NCI-H2029 (cell line): Measurements from ENCODE around the gene GPR89B.
"Not testable (repeated sequence)": the region's sequence is repeated elsewhere in the genome, so short reads cannot be mapped to it uniquely, and the experiment has no call there.

ENCODE experiments used
- DNase-seq: peaks from one replicate; lab custom pipeline; 2025; lab: John Stamatoyannopoulos, UW

GPR89B gene

DNA sequence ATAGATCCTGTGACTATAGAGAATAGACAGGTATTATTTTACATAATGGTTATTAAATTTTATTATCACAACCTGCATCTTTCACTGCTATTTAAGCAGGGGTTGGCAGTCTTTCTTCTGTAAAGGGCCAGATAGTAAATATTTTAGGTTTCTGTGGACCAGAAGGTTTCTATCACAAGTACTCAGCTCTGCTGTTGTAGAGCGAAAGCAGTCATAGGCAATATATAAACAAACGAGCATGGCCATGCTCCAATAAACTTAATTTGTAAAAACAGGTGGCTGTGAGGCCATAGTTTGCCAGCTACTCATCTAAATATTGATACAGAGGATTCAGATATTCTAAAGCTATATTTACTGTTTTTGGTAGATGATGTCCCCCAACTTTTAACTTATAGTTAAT is 12.2 kb downstream of the GPR89B start:
- DNase-seq, result not testable (repeated sequence)

DNA sequence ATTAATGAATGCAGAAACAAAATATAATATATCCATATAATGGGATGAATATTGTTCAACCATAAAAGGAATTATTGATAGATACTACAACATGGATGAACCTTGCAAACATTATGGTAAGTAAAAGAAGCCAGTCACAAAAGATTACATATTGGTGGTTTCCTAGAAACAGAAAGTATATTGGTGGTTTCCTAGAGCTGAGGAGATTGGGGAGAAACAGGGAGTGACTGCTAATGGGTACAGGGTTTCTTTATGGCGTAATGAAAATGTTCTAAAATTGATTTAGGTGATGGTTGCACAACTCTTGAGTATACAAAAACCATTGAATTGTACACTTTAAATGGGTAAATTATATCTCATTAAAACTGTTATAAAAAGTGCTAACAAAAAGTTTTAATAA is 14.3 kb downstream of the GPR89B start:
- DNase-seq, result not testable (repeated sequence)

- not testable (repeated sequence) for DNase-seq
Measured at GRCh38 chr1:147949517-147949916, 21.3 kb downstream of the GPR89B start.

GRCh38 chr1:147958906-147959305 is 30.7 kb downstream of the GPR89B start:
- DNase-seq, result not testable (repeated sequence)

GRCh38 chr1:147959680-147960079 is 31.5 kb downstream of the GPR89B start:
- DNase-seq, result not testable (repeated sequence)

GRCh38 chr1:147964575-147964974 is 36.4 kb downstream of the GPR89B start:
- DNase-seq, result not testable (repeated sequence)

DNA sequence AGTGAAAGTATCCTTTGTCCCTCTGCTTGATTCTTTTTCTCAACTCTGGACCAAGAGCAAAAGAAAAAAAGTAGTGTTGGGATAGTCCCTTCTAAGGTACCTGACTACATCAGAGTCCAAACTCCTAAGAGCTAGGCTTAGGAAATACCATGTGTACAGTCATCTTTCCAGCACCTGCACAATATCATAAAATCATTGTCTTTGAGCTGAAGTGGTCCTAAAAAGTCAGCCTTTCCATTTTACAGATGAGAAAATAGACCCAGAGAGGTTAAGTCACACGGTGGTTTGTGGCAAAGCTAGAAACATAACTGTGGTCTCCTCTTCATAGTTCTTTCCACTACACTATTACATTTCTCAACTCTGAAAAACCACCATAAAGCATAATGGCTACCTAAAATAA is 38.4 kb downstream of the GPR89B start:
- not testable (repeated sequence) for DNase-seq

DNA sequence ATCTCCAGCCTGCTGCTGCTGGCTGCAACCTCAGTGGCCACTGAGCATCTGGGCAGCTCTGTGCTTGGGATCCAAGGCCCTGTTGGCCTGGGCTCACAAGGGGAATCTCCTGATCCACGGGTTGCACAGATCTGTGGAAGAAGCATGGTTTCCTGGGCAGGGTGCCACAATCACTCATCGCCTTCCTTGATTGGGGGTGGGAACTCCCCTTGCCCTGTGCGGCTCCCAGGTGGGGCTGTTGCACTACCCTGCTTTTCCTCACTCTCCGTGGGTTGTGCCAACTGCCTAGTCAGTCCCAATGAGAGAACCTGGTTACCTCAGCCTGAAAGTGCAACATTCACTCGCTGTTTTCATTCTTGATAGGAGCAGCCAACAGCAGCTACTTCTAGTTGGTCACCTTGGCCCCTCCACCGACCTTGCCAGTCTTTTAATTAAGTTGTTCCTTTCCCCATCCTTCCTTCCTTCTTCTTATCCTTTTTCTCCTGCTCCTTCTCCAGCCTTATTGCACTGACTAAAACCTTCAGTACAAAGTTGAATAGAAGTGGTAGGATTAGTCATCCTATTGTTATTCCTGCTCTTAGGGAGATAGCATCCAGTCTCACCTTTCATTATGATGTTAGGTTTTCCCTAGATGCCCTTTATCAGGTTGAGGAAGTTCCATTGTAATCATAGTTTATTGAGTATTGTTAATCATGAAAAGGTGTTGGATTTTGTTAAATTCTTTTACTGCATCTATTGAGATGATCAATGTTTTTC is 50.9 kb downstream of the GPR89B start:
- not testable (repeated sequence) for DNase-seq

DNA sequence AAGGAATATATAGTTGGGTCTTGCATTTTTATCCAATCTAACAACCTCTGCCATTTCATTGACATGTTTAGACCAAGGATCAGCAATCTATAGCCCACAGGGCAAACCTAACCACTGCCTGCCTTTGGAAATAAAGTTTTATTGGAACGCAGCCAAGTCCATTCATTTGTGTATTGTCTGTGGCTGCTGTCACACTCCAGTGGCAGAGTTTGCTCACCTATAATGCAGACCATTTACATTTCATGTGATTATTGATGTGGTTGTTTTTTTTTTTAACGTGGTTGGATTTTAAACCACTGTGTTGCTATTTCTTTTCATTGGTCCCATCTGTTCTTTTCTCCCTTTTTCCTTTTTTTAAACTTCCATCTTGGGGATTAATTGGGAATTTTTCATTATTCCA is 57.2 kb downstream of the GPR89B start:
- not testable (repeated sequence) for DNase-seq

DNA sequence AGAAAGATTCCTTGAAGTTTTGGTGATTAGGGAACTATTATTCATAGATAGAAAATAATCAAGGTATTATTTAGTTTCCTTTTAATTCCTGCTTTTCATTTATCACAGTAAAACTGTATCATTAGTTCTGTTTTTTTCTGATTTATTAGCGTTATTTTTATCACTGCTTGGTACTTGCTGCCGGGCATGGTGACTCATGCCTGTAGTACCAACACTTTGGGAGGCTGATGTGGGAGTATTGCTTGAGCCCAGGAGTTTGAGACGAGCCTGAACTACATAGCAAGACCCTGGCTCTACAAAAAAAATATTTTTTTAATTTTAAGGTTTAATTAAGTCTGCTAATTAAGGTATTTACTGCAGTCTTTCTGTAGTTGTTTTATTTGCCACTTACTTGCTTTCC is 59.7 kb downstream of the GPR89B start:
- not testable (repeated sequence) for DNase-seq

DNA sequence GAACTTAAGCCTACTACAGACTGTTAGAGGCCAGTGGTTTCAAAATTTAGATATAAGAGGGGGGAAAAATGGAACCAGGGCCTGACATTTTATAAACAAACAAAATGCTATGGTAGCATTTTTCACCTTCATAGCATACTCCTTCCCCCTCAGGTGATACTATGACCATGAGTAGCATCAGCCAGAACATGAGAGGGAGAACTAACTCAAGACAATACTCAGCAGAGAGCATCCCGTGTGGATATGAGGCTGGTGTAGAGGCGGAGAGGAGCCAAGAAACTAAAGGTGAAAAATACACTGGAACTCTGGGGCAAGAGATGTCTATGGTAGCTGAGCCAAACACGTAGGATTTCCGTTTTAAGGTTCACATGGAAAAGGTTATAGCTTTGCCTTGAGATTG is 64.7 kb downstream of the GPR89B start:
- not testable (repeated sequence) for DNase-seq

- DNase-seq, result not testable (repeated sequence)
Measured at GRCh38 chr1:147993400-147993799, 65.2 kb downstream of the GPR89B start.

DNA sequence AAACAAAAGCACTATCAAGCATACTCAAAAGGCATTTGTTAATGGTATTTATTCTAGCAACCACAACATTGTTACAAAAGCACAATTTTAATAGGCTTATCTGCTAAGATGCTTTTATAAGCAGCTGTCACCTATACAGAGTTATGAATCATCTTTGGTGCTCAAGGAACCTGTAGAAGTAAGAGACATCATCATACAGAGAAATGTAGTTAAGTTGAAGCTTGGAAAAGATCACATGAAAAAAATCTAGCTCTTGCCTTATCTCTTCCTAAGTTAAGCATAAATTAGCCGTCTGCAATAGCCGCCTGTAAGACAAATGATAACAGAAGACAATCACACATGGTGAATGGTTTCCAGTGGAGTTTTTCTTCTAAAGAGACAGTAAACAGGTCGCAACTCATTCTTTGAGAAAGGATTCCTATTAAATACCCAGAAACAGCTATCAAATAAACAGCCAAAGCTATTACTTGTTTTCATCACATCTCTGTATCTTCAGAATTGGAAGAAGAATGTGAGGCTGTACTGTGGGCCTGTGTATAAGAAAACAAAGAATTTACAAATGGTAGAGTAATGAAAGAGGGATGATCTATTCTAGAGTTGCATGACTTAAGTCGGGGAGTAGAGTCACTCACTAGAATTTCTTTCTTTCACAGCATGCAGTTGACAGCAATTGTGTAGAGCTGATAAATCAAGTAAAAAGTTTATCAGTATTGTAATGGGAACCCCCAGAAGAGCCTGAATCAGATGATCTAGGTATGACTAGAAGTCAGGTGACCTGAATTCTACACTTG is 65.8 kb downstream of the GPR89B start:
- DNase-seq, result not testable (repeated sequence)

DNA sequence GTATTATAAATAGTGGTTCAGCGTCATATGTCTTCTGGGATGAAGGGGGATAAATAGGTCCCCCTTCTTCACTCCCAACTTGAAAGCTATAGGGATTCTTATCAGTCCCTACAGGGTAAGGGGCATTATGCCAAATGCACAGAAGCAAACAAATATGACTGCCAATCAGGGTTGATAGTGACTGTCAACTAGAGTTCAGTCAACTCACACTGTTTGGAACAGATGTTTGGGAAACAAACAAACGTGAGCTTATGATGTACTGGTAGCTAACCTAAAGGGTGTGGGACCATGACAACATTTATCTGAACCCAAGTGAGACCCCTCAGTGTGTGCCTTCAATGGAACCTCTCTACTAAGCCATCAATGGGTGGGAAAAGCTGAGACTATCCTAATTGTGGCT is 67.9 kb downstream of the GPR89B start:
- DNase-seq, result not testable (repeated sequence)

DNA sequence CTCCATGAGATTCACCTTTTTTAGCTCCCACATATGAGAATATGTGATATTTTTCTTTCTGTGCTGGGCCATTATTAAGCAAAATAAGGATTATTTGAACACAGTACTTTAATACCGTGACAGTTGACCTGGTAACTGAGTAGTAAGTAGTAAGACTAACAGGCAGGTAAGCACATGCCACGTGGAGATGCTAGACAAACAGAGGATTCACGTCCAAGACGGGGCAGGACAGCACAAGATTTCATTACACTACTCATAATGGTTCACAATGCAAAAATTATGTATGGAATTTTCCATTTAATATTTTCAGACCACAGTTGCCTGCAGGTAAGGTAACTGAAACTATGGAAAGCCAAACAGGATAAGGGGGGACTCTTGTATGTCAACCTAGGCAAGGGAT is 79.5 kb downstream of the GPR89B start:
- not testable (repeated sequence) for DNase-seq

GRCh38 chr1:148010527-148010926 is 82.3 kb downstream of the GPR89B start:
- DNase-seq, result no peak

GRCh38 chr1:148013177-148014144 is 85.2 kb downstream of the GPR89B start:
- not testable (repeated sequence) for DNase-seq

DNA sequence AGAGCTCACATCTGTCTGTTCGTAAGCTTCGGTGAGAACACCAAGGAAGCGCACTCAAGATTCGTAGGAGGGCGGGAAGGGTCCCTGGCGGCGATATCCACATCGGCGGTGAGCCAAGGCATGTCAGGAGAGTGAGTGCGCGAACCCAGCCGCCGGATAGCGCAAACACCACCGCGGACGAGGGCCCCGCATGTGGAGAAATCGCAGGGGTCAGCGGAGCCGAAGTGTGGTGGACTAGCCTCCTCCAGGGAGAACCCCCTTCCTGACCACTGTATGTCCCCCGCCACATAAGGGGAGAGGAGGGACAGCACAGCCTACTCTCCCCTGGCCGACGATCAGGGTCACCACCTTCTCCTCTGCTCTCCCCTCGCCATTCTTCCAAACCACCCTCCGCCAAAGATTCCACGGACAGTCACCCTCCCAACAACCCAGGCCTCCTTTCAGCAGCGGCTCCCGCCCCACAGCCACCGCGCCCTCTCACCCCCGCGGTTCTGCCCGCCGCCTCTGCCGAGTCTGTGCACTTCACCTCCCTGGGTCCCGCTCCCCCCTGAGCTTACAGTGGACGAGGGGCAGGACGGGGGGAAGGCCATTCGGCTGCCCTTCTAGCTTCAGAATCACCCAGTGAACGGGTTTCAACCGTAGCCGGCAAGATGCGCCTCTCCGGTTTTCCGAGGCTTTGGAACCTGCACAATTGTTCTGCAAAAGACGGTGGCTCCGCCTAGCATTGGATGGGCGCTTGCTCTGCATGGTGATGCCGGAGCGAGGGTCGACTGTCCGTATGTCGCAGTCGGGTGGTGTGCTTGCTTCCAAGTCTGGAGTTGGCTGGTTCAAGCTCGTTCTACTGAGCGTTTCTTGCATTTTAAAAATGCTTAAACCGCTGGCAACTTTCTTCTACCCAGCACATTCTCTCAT is 86.3 kb downstream of the GPR89B start:
- DNase-seq, result not testable (repeated sequence)

GRCh38 chr1:148024918-148025317 is 96.7 kb downstream of the GPR89B start:
- DNase-seq, result not testable (repeated sequence)

- not testable (repeated sequence) for DNase-seq
Measured at GRCh38 chr1:148027004-148027403, 98.8 kb downstream of the GPR89B start.

DNA sequence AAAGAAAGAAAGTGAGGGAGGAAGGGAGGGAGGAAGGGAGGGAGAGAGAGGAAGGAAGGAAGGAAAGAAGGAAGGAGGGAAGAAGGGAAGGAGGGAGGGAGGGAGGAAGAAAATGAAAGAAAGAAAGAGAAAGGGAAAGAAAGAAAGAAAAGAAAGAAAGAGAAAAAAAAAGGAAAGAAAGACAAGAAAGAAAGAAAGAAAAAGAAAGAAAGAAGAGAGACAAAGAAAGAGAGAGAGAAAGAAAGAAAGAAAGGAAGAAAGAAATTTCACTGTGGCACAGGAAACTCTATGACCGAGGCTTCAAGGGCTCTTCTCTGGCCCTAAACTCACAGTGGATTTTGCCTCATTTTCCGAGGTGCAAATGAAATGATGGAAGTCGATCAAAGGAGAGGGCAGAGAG is 104.0 kb downstream of the GPR89B start:
- not testable (repeated sequence) for DNase-seq
